Measurements from ENCODE around the gene FUBP3. TPM values are rescaled to one million over a fixed set of nuclear protein-coding genes. Genes with fewer than 3 reads are reported as not detected.

The FUBP3 gene
- total RNA-seq, 6 experiments from 2014 or later, result 60.6 to 65.9 (median 63.1) TPM

DNA sequence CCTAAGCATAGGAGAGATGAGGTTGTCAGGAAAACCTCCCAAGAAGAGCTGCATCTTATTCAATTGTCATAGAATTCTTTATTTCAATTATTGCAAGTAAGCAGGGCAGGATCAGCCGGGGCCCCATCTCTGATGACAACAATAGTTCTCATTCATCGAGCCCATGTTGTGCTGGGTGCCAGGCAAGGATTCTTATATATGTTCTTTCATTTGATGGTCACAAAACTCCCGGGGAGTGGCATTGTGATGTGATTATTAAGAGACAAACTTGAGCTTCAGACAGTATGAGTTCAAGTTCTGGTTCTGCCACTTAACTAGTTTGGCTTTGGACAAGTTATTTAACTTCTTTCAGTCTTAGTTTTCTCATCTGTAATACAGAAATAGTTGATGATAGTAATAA lies 8.5 kb downstream of the FUBP3 start:
- Mint-ChIP-seq H3K4me1 (ENCODE audit: low read depth) (no peaks in the 10 kb centered on the region), H3K27me3 (ENCODE audit: insufficient read depth) (no peaks in the 10 kb centered on the region), H3K27ac (no peak overlapping the region), H3K36me3 (ENCODE audit: low read depth) (no peaks in the 10 kb centered on the region), H3K9me3 (no peaks in the 10 kb centered on the region), H3K4me3 (no peak overlapping the region)
- TF ChIP-seq, protein P1, sequence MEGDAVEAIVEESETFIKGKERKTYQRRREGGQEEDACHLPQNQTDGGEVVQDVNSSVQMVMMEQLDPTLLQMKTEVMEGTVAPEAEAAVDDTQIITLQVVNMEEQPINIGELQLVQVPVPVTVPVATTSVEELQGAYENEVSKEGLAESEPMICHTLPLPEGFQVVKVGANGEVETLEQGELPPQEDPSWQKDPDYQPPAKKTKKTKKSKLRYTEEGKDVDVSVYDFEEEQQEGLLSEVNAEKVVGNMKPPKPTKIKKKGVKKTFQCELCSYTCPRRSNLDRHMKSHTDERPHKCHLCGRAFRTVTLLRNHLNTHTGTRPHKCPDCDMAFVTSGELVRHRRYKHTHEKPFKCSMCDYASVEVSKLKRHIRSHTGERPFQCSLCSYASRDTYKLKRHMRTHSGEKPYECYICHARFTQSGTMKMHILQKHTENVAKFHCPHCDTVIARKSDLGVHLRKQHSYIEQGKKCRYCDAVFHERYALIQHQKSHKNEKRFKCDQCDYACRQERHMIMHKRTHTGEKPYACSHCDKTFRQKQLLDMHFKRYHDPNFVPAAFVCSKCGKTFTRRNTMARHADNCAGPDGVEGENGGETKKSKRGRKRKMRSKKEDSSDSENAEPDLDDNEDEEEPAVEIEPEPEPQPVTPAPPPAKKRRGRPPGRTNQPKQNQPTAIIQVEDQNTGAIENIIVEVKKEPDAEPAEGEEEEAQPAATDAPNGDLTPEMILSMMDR (IDR thresholded peaks at IDR 0.05), result no peak
- DNase-seq, result no peak

DNA sequence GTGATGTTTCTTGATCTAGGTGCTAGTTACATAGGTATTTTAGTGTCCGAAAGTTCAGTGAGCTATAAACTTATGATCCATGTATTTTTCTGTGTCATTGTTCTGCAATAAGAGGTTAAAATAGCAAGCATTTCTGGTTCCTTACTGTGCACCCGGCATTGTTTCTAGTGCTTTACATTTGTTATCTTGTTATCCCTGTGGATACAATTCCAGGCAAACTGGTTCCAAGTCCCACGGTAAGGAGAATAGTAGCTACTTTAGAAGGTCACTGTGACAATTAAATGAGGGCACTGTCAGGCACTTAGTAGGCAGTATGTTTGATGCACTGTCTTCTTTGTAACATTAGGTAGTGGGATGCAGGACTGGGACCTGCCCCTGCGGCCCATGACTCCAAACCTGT lies 9.0 kb downstream of the FUBP3 start:
- H3K36me3 Mint-ChIP-seq (ENCODE audit: low read depth), result no peaks in the 10 kb centered on the region
- TF ChIP-seq, protein P1 (IDR thresholded peaks at IDR 0.05), result no peak
- no peak overlapping the region for H3K4me3 Mint-ChIP-seq
- DNase-seq, result no peak
- no peak overlapping the region for H3K27ac Mint-ChIP-seq
- no peaks in the 10 kb centered on the region for H3K4me1 Mint-ChIP-seq (ENCODE audit: low read depth)
- H3K9me3 Mint-ChIP-seq, result no peaks in the 10 kb centered on the region
- H3K27me3 Mint-ChIP-seq (ENCODE audit: insufficient read depth), result no peaks in the 10 kb centered on the region; the same call in 1 of the 2 replicates

DNA sequence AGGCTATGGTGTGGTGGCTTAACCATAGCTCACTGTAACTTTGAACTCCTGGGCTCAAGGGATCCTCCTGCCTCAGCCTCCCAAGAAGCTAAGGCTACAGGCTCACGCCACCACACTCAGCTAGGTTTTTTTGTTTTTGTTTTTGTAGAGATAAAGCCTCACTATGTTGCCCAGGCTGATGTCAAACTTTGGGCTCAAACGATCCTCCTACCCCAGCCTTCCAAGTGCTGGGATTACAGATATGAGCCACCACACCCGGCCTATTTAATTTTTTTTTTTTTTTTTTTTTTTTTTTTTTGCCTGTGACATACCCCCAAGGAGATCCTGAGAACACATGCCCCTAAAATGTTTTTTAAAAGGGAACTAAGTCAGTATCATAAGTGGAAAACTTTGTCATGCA lies 10.4 kb downstream of the FUBP3 start:
- TF ChIP-seq, protein P1 (IDR thresholded peaks at IDR 0.05), result no peak
- H3K36me3 Mint-ChIP-seq (ENCODE audit: low read depth), result no peaks in the 10 kb centered on the region
- H3K4me1 Mint-ChIP-seq (ENCODE audit: low read depth), result no peaks in the 10 kb centered on the region
- no peak for DNase-seq
- H3K4me3 Mint-ChIP-seq, result no peak overlapping the region
- no peaks in the 10 kb centered on the region for H3K9me3 Mint-ChIP-seq
- H3K27ac Mint-ChIP-seq, result no peak overlapping the region
- no peaks in the 10 kb centered on the region; the same call in 1 of the 2 replicates for H3K27me3 Mint-ChIP-seq (ENCODE audit: insufficient read depth)

DNA sequence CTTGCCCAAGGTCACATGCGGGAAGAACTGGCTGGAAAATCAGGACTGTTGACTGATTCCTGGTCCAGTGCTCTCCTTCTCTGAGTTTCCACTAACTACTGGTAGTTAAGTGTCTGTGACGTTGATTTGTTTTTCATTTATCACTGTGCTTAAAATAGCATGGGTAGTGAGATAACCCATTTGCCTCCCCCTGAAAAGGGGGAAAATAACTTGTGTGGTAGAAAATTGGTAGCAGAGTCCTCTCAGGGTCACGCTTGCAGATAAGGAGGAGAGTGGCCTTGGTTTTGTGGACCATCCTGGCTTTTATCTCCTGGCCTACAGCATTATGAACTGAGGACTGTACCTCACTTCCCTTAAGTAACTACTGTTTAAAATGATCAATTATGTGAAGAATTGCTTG lies 10.9 kb downstream of the FUBP3 start:
- no peaks in the 10 kb centered on the region for H3K9me3 Mint-ChIP-seq
- no peak for DNase-seq
- no peaks in the 10 kb centered on the region; the same call in 1 of the 2 replicates for H3K27me3 Mint-ChIP-seq (ENCODE audit: insufficient read depth)
- H3K4me3 Mint-ChIP-seq, result no peak overlapping the region
- TF ChIP-seq, protein P1 (IDR thresholded peaks at IDR 0.05), result no peak
- peaks cover under 1% of the 10 kb centered on the region; the same call in 1 of the 2 replicates for H3K36me3 Mint-ChIP-seq (ENCODE audit: low read depth)
- no peaks in the 10 kb centered on the region for H3K4me1 Mint-ChIP-seq (ENCODE audit: low read depth)
- H3K27ac Mint-ChIP-seq, result no peak overlapping the region

DNA sequence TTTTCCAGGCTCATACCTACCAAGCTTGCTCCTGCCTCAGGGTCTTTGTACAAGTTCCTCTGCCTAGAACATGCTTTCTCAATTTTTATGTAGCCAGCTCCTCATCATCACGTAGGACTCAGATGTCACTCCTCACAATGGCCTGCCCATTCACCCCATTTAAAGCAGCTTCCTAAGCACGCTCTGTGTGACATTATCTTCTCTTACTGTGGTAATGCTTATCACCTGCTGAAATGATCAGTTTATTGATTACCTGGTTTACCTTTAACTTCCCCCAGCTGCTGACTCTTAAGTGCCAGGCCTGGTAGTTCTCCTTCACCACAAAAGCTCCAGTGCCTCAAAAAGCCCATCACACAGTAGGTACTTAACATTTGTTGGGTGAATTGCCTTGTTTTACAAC lies 13.6 kb downstream of the FUBP3 start:
- no peak overlapping the region for H3K27ac Mint-ChIP-seq

More for the DNA sequence above, 13.6 kb downstream of the FUBP3 start:
- Mint-ChIP-seq H3K36me3 (ENCODE audit: low read depth) (peaks cover 15% of the 10 kb centered on the region), H3K4me3 (no peak overlapping the region), H3K4me1 (ENCODE audit: low read depth) (no peaks in the 10 kb centered on the region), H3K27me3 (ENCODE audit: insufficient read depth) (no peaks in the 10 kb centered on the region; the same call in 1 of the 2 replicates), H3K9me3 (no peaks in the 10 kb centered on the region)
- TF ChIP-seq, protein P1 (IDR thresholded peaks at IDR 0.05), result no peak
- no peak for DNase-seq

Measured in HFFc6 (cell line).